NCI-H748 treated with DMSO at 0.1 percent for 48 hours (cell line): Measurements from ENCODE around the gene INPP4B.
A peak's percentile ranks its signal among the peaks of the same experiment; 100 is the strongest.

Source experiments
- DNase-seq: peaks from one replicate; lab custom pipeline; 2025; lab: John Stamatoyannopoulos, UW

Gene INPP4B

DNA sequence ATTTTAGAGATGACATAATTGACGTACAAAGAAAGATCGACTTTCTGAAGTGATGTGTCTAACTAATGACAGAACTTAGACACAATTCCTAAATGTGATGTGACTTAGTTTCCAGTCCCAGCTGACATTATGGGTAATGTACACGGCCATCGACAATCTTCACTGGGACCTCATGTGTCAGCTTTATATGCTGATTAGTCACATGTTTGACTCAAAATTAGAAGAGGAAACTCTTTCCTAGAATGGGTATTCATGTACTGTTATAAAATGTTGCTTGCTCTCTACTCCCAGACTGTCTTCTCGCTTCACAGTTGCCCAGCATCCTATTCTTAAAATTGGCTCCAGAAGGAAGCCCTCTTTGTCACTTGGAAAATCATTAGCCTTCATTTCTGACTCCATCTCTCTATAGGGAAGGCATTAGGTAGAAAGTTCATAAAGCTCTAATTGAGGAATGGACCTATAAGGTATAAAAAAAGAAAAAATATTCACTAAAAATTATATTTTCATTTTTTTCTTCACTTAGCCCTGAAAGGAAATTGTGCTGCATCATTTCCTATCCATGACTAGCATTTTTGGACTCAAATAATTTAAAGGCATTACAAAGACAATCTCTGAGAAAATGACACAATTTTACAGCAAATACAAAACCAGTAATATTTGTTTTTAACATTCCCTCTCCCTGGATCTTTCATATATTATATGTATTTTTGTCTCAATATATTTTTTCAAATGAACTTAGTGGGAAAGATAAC, 554.6 kb downstream of the INPP4B start:
- no peak for DNase-seq

DNA sequence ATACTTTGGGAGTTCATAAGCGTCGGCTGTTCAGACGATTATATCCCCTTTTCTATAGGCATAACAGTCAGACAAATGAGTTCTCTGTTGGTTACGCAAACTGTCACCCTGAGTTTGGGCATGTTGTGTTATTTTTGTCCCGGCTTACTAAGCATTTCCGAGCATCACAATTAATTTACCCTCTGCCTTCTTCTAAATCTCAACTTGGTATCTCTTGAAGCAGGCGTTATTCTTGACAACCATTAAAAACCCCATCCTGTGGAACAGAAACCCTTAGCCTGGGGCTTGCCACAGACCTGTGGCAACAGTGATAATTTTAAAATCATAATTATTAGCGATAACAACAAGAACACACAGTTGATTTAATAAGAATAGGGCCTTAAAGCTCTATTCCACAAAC, 558.7 kb downstream of the INPP4B start:
- no peak for DNase-seq

DNA sequence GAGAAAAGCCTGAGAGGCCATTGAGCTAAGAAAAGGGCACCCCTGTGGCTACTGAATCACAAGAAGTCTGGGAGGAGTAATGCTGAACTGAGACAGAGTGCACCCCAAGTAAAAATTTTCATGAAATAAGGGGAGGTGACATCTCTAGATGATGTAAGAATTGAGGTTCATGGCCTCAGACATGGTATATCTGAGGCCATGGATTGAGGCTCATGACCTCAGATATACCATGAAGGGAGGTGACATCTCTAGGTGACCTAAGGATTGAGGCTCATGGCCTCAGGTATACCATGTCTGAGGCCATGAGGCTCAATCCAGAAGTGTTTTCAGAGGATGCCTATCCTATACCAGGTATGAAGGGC, 560.9 kb downstream of the INPP4B start:
- no peak for DNase-seq

DNA sequence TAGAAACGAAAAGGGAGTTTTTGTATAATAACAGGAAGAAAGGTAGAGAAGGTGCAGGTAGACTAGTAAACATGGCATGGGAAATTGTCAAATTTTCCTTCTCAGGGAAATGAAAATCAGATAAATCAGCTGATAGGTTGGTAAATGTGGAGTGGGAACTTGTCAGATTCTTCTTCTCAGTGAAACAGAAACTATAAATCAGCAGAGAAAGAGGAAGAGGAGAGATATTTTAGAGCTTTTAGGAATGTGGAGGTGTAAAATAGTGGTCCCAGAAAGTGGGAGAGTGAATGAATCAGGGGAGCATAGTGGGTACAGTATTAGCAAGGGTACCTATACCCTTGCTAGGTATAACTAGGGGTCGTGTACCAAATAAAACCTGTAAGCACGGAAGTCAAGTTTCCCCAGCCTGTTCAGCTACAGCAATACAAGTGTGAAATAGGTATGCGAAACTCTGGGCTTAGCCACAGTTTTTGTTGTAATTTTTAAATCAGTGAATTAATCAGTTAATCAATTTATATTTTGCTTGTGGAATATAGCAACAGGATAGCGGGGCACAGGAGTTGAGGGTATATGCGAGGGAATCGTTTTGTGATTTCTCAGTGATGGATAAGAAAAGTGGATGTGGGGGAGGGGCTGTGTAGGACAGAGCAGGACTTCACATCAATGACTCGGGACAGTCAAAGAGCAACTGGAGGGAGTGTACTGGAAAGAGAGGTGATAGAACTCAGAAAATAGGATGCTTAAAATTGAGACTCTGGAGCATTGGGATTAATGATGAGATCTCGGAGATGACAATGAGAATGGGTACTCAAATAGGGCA, 561.5 kb downstream of the INPP4B start:
- DNase-seq = no peak

DNA sequence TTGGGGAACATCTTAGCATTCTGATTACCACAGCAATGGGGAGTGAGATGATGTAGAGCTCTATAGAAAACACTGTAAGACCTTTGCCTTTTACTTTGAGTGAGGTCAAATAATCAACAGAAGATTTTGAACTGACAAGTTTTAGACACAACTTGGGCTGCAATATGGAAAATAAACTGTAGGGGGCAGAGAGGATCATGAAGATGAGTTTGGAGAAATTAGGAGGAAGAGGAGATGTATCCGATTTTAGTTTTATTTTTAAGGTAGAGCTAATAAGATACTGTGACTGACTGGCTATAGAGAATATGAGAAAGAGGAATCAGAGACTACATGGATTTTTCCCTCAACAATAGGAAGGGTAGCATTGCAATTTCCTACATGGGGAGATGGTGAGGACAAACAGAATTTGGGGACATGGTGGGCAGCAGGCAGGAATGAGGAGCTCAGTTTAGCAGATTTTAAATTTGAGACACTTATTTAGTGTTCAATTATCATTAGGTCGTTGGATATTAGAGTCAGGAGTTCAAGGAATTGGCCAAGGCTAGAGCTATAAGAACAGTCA, 563.1 kb downstream of the INPP4B start:
- DNase-seq = peak; percentile 2

DNA sequence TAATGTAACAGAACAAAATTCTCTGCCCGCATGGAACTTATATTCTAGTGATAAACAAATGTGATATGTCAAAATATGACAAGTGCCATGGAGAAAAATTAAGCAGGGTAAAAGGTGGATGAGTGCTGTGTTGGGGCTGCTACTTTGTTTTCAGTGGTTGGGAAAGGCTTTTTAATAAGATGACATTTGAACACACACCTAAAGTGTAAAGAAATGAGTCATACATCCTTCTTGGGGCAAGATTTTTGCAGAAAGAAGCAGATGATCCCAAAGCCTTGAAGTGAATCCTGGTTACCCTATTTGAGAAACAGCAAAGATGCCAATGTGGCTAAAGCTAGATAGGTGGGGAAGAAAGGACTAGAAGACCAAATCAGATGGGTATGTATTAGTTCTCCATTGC, 564.1 kb downstream of the INPP4B start:
- DNase-seq = no peak

DNA sequence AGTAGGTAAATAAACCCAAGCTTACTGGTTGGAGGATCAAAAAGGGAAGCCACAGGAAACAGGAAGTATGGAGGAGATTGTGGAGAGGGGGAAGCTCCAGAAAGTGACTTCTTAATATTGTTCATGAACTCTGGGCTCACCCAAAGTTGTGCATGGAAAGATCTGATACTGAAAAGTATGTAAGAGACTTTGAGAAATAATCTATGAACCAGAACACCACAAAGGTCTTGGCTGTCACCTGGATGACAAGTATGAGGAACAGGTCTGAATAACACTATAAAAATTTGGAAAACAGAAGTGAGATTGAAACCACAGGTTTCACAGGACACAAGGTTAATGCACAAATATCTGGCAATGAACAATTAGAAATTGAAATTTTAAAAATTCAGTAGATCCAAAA, 567.4 kb downstream of the INPP4B start:
- DNase-seq = no peak

DNA sequence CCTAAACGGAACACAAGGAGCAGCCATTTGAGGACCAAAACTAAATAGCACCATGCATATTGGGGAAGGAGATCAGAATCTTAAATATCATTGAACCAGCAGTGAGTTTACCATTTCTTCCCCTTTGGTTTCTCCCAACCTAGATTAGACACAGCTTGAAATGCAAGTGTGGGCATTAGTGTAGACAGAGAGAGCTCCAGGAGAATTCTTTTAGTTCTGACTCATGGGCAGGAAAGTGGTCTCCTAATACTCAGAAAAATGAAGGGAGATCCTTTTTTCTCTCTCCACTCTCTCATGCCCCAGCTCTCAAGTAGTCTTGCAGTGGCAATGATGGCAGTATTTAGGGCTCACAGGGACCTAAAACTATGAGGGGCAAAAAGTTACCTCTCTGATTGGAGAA, 567.9 kb downstream of the INPP4B start:
- no peak for DNase-seq

DNA sequence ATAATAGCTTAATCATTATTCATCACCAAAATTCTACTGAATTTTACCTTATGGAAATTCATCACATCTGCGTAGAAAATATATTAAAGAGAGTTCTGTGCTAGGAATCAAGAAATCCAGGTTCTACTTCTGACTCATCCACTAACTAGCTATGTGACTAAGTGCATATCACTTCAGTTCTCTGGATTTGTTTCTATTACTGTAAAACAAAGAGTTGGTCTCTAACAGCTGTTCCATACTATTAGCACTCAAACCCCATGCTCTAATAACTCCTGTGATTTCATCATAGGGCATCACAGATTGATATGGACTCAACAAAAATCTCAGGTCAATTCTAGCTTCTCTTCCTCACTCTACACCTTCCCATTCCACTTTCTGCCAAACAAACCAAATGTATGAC, 572.0 kb downstream of the INPP4B start:
- DNase-seq = no peak

DNA sequence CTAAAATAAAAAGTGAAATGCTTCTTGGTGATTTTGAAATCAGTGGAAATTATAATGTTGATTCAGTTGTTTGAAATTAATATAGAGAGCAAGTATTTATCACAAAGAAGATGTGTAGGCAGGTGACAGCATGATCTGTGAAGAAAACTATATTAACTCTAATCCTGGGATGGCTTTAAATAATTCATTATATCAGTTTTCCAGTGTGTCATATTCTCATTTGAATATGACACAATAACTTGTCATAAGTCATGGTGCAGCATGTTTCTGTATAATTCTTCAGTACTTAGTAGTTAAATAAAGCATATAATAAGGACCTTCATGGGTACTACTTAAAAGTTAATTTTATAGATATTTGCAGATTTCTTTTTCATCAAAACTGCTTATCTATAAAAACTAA, 573.6 kb downstream of the INPP4B start:
- no peak for DNase-seq

DNA sequence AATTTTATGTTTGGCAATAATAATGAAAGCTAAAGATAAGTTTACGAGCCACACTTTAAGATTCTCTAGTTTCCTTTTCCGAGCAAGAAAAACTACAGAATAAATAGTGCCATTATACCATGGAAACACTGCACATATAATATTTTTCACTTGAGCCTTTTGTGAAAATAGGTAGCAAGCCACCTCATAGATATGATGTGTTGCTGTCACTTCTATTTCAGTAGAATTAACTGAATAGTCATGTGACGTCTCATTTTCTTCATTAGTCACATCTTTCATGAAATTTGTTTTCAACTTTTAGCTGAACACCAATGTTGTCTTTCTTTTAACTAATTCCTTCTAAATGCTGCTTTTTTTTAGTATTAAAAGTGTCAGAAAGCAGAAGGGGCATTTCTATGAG, 574.3 kb downstream of the INPP4B start:
- DNase-seq = no peak

DNA sequence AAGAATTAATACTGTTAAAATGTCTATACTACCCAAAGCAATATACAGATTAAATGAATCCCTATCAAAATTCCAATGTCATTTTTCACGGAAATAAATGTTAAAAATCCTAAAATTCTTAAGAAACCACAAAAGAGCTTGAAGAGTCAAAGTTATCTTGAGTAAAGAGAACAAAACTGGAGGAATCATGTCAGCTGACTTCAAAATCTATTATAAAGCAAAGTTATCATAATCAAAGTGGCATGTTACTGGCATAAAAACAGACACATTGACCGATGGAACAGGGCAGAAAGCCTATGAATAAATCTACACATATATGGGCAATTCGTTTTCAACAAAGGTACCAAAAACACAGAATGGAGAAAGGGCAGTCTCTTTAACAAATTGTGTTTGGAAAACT, 579.0 kb downstream of the INPP4B start:
- DNase-seq = no peak

DNA sequence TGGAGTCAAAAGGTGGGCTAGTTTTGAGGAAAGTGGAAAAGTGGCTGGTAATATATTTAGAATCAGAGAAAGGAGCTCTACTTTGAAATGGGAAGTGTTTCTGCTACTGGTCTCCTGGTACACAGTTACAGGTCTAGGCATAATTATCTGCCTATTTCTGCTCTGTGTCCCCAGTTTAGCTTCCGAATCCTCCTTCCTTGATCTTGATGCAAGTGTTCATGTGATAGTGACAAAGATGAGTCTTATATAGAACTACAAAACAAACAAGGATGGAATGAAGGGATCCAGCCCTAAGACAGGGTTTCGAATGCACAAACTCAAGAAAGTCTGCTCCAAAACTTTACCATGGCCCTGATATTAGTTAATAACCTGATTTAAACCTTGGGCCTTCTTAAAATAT, 580.2 kb downstream of the INPP4B start:
- DNase-seq = no peak

DNA sequence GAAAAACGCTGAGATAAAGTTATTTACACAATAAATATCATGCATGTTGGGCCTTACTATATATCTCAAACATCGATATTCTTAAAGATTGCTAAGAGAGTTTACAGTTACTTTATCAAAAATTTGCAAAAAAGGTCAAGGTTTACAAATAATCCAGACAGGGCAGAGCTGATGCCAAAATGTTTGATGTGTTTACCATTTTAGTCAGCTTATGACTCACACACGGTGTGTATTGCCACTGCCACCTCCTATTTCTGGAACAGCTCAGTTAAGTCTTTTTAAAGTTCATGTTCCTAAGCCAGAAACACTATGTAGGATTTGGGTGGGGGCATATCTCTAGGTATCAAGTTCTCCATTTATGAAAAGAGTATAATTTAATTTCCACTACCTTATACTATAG, 580.6 kb downstream of the INPP4B start:
- DNase-seq = no peak

DNA sequence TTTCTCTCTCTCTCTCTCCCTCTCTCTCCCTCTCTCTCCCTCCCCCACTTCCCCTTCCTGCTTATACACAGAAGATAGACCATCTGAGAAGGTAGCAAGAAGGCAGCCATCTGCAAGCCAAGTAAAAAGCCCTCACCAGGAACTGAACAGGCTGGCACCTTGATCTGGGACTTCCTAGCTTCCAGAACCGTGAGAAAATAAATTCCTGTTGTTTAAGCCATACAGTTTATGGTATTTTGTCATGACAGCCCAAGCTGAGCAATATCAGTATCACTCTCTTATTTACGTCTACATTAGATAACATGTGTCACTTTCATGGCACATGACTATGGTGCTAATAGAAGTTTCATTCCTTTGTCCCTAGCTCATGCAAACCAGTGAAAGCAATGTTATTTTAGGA, 581.1 kb downstream of the INPP4B start:
- no peak for DNase-seq

DNA sequence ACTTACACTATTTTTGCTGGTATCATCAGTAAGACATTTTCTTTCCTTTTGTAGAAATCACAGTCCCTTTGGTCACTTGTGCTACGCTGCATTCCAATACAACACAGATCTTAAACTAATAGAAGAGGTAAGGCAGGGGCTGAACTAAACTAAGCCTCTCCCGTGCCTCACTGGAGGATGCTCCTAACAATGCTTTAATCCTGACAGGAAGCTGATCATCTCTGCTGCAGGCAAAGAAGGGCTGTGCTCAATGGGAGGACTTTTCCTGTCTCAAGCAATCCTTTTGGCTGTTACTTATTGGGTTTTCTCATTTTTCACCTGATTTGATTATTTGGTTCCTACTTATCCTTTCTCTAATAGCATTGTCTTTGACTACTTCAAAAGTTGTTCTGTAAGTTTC, 583.1 kb downstream of the INPP4B start:
- no peak for DNase-seq

DNA sequence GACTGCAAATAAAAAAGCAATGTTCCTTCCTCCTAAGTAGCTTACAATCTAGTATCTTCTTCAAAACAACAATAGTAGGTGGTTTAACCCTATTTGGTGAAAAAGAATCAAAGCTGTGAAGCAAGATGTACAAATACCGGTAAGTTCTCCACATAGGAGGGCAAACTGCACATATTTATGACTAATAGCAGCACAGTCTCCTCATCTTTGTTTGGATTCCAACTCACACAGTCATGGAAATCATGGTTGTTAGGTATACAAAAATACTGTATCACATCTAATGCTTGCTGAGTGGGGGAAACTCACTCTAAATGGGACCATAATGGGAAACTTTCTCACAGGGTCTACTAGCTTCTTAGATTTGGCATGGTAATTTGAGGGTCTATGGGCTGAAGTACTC, 597.2 kb downstream of the INPP4B start:
- no peak for DNase-seq

DNA sequence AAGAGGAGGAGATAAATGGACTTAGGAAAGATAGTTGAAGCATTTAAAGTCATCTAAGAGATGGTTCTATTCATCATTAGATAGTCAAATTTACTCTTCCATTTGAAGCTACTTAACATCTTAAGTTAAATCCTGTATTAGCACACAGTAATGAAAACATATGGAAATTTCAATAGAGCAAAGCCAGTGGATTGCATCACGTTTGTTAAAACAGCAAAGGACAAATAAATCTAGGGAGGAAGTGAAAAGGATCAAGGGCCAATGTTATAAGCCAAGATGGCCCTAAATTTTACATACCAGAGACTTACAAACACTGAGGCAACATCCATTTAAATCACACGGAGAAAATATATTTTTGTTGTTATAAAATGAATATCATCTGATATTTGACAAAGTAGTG, 602.8 kb downstream of the INPP4B start:
- DNase-seq = no peak

DNA sequence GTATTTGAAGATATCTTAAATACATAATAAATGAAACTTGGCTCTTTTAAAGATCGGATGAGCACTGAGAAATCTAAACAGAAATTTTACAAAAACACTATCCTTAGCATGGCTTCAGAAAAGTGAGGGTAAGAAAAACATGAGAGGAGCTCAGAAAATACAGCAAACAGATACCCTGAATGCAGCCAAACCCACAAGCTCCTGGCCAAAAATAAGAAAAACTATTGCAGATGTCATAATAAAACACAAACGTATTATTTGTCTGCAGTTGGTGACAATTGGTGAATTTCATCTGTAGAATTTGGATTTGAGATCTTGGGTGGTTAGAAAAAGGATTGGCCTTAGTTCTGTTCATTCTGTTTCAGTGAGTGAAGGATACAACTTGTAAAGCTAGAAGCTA, 603.9 kb downstream of the INPP4B start:
- no peak for DNase-seq

DNA sequence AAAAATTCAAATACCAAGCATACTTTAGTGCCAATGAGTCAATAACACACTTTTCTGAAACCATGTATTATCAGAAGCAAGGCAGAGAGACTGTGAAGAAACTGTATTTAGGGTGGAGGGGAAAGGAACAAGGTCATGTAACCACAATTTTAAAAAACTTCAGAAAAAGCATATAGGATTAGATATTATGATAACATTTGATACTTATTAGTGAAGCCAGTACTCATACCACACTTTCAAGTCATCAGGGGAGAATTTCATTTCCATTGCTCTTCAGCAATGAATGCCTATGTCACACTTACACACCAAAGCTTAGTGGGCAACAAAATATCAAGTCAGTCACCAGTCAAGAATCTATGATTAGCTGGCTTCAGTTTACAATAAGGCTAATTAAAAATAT, 607.5 kb downstream of the INPP4B start:
- no peak for DNase-seq

DNA sequence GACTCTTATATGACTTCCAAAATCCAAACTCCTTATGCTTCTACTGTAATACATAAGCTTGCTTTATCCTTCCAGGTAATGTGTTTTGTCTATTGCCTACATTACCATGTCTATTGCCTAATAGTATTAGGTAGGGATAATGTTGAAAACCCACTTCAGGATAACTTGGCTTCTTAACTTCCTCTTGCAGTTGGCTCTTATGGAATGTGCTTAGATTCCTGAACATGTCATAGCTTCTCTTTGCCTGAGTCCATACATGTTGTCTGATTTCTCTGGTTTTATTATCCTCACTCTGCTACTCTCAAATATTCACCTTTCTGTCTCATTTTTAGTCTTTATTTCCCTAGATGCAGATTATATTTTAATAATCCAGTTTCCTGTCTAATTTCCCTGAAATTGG, 609.8 kb downstream of the INPP4B start:
- no peak for DNase-seq

DNA sequence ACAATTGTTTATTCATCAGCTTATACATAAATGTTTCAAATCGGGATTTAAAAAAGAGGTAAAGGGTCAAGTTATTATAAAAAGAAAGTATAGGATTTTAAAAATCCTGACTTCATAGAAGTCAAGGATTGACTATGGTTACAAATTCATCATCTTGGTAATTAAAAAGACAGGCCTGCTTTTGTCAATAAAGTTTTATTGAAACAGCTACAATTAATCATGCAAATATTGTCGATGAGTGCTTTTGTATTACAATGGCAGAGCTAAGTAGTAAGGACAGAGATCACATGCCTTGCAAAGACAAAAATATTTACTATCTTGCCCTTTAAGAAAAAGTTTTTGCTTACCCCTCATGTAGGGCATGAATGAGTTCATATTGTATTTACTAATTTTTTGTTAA, 614.3 kb downstream of the INPP4B start:
- DNase-seq = no peak

DNA sequence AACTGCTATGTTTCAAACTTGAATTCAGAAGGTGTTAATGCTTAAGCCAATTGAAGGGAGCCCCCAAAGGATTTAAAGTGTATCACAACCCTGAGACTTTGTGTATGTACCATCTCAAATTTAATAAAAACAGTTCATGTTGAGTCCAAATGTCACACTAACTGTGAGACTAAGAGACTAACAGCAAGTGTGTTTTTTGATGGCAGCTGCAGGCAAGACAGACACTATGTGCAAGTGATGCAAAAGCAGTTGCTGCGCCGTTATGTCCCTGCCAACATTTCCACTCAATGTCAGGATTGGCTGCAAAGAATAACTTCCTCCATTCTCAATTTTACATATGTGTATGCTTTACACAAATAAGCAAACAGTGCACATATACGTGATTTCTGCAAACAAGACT, 615.1 kb downstream of the INPP4B start:
- no peak for DNase-seq

DNA sequence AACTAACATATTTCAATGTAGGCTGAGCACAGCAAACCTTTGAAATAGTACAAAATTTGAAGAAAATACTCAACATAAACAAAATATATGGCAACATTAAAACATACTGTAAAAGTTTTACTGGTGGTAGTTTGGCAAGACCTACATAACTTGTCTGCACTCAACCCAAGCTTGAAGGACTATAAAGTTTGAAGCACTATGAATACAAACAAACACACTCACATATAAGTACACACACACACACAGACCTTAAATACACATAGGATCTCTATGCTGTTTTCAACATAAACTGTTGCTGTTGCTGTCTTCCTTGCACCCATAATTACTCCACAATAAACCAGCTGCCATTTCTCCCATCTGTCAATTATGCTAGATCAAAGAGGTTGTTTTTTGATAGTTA, 620.1 kb downstream of the INPP4B start:
- no peak for DNase-seq
